Stimulated activated CD8-positive, alpha-beta memory T cell treated with anti-CD3 and anti-CD28 coated beads, Interleukin-7, amount 100 ng/mL, for 48 hours (primary cell): ENCODE data around the gene SHISA5.
"Not testable (repeated sequence)": the region's sequence is repeated elsewhere in the genome, so short reads cannot be mapped to it uniquely, and the experiment has no call there.

ENCODE experiments used
- DNase-seq, 2 donors: peaks; one replicate each; pipeline ENCODE4 v3.0.0-alpha.2; 2020; ENCODE audit warnings: low read depth in 1 of 2; ENCODE audit errors: extremely low read depth in 1 of 2

The SHISA5 gene

GRCh38 chr3:48461767-48462166 is 42.2 kb downstream of the SHISA5 start:
- DNase-seq, result not testable (repeated sequence)

- DNase-seq, result no peak
Observed at GRCh38 chr3:48460517-48460902, 43.5 kb downstream of the SHISA5 start.

DNA sequence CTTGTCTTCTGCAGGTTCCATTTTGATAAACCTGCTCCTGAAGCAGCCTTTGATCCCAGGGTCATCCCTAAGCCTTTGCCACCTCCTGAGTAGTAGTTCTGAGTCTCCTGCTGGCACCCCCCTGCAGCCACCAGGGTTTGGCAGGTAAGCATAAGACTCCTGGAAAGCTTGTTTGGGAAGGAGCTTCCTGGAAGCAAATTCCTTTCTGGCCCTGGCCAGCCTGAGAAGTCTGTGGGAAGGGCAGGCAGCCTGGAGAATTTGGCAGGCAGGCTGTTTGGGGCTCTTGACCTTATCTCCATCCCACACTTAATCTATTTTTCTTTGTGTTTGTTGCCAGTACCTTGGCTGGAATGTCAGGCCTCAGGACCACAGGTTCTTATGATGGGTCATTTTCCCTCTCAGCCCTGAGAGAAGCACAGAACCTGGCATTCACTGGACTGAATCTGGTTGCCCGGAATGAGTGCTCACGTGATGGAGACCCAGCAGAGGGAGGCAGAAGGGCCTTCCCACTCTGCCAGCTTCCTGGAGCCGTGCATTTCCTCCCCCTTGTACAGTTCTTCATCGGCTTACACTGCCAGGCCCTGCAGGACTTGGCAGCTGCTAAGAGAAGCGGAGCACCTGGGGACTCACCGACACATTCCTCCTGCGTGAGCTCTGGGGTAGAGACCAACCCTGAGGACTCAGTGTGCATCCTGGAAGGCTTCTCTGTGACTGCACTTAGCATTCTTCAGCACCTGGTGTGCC is 44.0 kb downstream of the SHISA5 start:
- no peak for DNase-seq

DNA sequence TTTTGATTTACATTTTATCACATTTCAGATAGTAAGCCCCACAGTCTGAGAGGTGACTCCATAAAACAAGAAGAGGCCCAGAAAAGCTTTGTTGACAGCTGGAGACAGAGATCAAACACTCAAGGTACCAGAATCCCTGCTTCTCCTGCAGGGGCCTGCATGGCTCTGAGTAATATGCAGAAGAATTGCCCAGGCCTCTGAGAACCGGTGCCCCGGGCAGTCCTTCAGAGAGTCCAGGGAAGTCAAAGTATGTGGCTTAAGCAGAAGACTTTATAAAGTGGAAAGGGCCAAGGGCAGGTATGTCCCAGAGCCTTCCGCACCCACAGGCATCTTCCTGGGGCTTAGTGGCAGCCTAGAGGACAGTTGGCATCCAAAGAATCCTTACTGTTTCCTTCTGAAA is 44.6 kb downstream of the SHISA5 start:
- no peak for DNase-seq

DNA sequence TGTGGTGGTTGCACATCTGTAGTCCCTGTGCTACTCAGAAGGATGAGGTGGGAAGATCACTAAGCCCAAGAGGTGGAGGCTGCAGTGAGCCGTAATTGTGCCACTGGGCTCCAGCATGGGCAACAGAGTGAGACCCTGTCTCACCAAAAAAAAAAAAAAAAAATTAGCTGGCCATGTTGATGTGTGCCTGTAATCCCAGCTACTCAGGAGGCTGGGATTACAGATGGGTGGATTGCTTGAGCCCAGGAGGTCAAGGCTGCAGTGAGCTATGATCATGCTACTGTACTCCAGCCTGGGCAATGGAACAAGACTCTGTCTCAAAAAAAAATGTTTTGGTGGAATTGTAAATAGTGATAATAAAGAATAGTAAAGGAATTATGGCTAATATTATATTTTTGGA is 47.5 kb downstream of the SHISA5 start:
- DNase-seq, result no peak

- no peak for DNase-seq
Observed at GRCh38 chr3:48451270-48451669, 52.7 kb downstream of the SHISA5 start.

- peak; percentile 80 to 82 for DNase-seq
Observed at GRCh38 chr3:48446425-48447193, 57.4 kb downstream of the SHISA5 start, which contains the start of gene ATRIP. Gene ATRIP (plus strand): TSS chr3:48446737. CDS start chr3:48446846, 109 bp downstream.

- DNase-seq, result no peak
Observed at GRCh38 chr3:48446043-48446424, 57.9 kb downstream of the SHISA5 start.

GRCh38 chr3:48445277-48445882 is 58.6 kb downstream of the SHISA5 start:
- no peak for DNase-seq

DNA sequence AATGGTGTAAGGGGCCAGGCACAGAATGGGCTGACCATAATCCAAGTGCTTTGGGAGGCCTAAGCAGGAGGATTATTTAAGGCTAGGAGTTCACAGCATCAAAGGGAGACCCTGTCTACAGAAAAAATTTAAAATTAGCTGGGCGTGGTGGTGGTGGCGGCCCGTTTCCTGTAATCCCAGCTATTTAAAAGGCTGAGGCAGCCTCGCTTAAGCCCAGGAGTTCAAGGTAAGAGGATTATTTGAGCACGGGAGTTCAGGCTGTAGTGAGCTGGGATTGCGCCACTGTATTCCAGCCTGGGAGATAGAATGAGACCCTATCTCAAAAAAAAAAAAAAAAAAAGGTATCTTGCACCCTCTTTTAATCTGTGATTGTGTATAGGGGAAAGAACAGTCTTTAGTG is 62.0 kb downstream of the SHISA5 start:
- no peak for DNase-seq

DNA sequence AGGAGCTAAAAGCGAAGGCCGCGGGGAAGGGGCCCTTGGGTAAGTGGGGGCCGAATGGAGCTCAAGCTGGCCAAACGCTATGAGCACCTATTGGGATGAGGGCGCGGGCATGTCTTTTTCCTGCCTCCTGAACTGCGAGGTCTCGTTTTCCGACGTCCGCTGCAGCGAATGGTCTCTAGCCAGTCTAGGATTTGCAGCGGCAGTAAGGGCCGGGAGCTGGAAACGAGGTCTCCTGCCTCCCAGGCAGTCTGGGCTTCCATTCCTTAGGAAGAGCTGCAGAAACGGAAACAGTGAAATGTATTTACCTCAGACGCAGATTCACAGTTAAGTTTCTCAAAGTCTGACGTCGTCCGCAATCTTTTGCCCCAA is 63.4 kb downstream of the SHISA5 start:
- DNase-seq, result no peak

- DNase-seq, result peak; percentile 97 to 99
Observed at GRCh38 chr3:48439820-48440589, 64.0 kb downstream of the SHISA5 start, which contains the start of the genes CCDC51 and TMA7. Gene CCDC51 (minus strand): TSS chr3:48440119. CDS start chr3:48435128, 4,991 bp downstream. Gene TMA7 (plus strand): TSS chr3:48440257. CDS start chr3:48440297, 40 bp downstream.

DNA sequence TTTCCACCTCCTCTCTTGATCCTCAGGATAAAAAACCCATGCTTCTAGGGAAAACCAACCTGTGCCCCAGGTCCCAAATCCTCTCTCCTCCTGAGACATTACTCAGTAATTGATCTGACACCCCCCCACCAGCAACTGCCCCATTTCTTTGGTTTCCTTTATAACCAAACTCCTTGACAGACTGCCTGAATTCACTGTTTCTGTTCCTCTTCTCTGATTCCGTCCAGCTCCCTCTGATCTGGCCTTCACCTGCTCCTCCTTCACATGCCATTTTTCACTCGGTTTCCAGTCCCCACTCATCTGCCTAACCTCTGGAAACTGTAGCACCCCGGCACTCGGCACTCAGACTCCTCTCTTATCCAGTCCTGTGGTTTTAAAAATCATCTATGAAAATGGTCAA is 66.2 kb downstream of the SHISA5 start:
- no peak for DNase-seq

DNA sequence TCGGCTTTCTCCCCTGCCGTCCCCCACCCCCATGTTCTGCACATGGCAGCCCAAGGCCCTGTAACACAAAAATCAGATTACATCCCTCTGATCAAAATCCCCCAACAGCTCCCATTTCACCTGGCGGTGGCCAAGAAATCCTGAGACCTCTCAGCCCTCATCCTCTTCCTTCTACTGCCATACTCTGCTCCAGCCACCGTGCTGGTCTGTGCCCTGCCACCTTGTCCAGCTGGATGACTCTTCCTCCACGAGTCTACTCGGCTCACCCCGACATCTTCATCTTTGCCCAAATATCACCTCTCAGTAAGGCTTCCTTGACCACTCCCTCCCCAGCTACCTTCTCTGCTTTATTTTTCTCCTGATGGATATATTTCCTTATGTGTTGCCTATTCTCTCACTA is 67.1 kb downstream of the SHISA5 start:
- no peak for DNase-seq

DNA sequence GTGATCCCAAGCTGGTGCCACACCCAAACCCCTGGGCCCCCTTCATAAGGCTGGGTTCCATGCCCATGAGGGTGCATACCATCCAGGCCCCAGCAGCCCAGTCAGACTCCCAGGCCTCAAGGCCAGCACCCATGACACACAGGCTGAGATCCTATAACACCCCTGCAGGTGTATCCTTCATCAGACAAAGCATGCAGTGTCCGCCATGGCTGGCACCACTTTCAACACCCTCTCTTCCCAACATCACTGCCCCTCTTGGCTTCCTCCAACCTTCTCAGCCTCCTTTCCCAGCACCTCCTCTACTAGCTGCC is 67.5 kb downstream of the SHISA5 start:
- no peak for DNase-seq

- peak; percentile 60 to 68 for DNase-seq
Observed at GRCh38 chr3:48435774-48436476, 68.0 kb downstream of the SHISA5 start.

DNA sequence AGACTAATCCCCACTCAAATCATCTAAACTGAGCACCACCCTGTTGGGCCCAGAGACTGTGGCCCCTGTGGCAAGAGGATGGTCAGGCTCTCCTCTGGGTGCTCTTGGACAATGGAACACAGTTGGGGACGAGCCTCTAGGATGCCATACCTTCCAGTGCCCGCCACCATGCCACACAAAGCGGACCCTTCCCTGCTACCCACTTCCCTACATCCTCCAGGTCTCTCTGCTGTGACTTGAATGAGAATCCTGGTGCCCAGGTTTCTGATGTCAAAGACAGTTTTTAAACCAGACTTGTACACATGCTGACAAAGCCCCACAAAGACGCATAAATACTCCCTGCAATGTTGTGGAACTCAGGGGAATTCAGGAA is 68.8 kb downstream of the SHISA5 start:
- DNase-seq, result no peak

DNA sequence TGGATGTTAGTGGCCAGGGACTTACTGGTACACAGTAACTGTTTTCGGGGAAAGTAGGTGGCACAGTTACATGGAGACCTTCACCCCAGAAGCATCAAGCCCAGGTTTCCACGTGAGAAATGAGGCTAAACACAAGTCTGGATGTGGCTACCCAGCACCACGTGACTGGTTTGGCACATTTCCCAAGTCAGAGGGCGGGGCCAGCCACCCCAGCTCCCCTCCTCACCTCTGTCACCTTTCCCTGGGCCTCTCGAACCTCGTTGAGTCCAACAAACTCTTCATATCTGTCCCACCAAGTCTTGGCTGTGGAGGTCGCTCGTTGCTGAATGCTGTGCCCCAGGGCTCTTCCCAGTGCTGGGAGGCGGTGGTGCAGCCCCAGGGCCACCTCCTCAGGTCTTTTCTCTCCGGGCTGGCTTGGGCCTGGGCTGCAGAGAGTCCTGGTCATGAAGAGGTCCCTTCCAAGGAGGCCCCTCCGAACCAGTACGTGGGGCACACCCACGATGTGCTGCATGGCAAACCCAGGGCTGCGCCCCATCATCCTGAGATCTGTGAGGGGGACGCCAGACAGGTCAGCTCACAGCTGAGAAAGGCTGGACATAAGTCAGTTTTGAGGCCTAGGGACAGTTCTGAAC is 69.3 kb downstream of the SHISA5 start:
- DNase-seq, result no peak

GRCh38 chr3:48433472-48434118 is 70.4 kb downstream of the SHISA5 start:
- no peak for DNase-seq
